Fibroblast of the aortic adventitia (primary cell): ENCODE measurements around the gene FOXL1. TPM values are rescaled to one million over a fixed set of nuclear protein-coding genes. Genes with fewer than 3 reads are reported as not detected.

Experiments used
- DNase-seq: peaks from one replicate; pipeline ENCODE4 v3.0.0-alpha.2; 2010; ENCODE audit warnings: low read depth
- H3K4me3 ChIP-seq: 2 replicates; pipeline ENCODE4 v1.5.1; 2011; ENCODE audit warnings: low read depth, mild to moderate bottlenecking, control low read depth, low read length, moderate library complexity
- total RNA-seq: library from RNA; depleted of rRNA; stranded (reverse); fragments of >200 nt; gene quantifications from 2 replicates; pipeline ENCODE4 v1.2.3, GENCODE V29; 2012; ENCODE audit warnings: low replicate concordance
- TF ChIP-seq, protein P1 (sequence below): IDR thresholded peaks from 2 replicates; pipeline ENCODE4 v1.5.1; 2011; ENCODE audit warnings: mild to moderate bottlenecking, low read length, control low read depth, inconsistent platforms; ENCODE audit not compliant: insufficient read depth

The FOXL1 gene
- total RNA-seq, 1 donor: 5.8 TPM

DNA sequence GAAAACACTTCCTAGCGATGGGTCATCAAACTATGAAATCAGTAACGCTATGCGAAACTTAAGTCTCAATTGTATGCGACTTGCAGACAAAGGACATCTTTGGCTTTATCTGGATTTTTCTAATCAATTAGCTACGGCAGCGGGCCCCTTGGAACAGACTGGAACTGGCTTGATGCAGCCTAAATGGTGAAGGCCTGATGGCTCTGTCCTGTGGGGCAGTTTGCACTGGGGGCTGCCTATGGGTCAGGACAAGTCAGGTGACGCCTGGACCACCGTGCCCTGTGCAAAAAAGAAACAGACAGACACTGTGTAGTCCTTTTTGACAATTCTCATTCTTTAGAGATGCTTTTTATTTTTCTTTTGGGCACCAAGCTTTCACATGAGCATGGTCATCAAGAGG lies 45.3 kb upstream of the FOXL1 start:
- no peak overlapping the region for H3K4me3 ChIP-seq
- DNase-seq: no peak
- TF ChIP-seq, protein P1, sequence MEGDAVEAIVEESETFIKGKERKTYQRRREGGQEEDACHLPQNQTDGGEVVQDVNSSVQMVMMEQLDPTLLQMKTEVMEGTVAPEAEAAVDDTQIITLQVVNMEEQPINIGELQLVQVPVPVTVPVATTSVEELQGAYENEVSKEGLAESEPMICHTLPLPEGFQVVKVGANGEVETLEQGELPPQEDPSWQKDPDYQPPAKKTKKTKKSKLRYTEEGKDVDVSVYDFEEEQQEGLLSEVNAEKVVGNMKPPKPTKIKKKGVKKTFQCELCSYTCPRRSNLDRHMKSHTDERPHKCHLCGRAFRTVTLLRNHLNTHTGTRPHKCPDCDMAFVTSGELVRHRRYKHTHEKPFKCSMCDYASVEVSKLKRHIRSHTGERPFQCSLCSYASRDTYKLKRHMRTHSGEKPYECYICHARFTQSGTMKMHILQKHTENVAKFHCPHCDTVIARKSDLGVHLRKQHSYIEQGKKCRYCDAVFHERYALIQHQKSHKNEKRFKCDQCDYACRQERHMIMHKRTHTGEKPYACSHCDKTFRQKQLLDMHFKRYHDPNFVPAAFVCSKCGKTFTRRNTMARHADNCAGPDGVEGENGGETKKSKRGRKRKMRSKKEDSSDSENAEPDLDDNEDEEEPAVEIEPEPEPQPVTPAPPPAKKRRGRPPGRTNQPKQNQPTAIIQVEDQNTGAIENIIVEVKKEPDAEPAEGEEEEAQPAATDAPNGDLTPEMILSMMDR: no peak

DNA sequence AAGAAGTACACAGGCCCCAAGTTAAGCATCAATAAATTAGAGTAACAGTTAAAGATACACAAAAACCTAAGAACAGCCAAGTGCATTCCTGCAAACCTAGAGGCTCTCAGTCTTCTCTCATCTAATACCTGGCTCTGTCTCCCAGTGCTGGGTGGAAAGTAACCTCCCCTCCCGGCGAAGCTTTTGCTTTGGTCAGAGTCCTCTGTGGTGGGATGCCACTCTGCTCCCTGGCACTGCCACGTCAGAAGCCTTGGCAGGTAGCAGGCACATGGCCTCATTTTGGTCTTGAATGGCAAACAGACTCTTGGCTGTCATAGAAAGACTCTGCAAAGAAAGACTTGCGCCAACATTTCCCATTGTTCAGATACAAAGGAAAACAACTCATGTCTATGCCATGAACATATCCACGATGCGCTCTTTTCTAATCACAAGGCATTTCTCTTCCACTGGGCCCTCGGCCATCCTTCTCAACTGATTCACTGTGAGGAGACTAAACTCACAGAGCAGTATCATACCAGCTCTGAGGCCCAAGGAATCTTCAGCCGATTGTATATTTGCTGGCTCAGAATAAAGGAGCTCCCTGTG lies 44.5 kb upstream of the FOXL1 start:
- TF ChIP-seq, protein P1: no peak
- H3K4me3 ChIP-seq: no peak overlapping the region
- DNase-seq: no peak

DNA sequence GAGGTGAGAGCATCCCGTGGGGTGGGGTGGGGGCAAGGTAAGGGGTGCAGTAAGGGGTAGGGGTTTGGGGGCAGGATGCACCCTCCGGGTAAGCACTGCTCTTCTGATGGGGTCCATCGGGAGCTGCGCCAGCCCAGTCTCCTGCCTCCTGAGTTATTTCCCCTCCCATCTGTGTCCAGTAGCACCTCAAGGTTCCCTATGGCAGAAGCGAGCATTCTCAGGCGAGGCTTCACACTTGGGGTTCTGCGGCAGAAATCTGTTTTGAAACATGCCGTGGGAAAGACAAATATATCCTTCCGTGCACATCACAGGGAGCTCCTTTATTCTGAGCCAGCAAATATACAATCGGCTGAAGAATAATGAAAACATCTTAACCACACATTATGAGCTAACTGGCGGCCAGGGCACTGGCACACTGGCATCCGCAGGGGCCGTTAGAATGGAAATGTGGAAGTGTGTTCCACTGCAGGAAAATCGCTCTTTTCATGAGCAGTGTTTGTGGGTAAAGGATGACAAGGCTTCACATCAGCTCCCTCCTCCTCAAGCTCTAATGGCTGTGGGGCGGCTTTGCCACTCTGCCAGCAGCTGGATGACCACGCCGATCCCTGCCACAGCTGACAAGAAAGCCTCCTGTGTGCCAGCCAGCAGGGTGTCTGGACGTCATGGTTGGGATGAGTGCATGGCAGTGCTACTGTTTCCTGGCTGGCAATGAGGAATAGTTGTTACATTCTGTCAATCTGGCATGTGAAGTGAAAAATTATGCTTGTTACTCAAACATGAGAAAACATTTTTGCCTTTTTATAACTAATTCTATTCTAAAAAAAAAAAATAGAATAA lies 43.4 kb upstream of the FOXL1 start:
- no peak overlapping the region for H3K4me3 ChIP-seq
- no peak for DNase-seq
- TF ChIP-seq, protein P1: no peak

DNA sequence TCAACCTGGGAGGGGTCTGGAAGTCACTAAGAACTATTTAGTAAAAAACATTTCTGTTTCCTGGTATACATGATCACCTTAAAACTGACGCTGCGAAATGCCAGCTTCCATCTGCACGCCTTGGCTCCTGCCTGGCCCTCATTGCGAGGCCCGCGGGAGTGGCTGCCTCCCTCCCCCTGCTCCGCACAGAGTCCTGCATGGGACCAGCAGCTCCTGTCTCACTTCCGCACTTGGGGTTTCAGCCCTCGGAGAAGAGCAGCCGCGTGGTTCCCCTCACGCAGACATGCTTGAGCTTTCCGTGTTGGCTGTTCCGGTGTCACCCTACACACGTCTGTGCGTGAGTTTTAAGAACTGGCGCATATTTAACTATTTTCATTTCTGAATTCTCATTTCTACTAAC lies 41.7 kb upstream of the FOXL1 start:
- no peak for DNase-seq
- H3K4me3 ChIP-seq: no peak overlapping the region
- TF ChIP-seq, protein P1: no peak

DNA sequence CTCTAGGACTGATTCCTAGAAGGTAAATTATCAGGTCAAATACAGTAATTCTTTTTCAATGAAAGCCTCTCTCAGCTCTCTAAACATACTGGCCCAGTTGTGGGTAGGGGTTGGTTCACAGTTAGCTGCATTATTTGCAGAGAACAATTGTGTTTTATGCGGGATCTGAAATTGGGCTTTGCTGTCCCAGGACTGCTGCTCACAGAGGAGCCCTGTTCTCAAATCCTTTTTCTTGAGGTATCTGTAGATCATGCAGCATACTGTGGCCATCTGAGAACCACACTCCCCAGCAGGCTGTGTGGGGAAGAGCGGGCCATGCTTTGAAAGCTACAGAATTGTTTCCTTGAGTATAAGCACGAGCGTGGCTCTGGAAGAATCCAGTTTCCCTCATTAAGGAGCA lies 40.9 kb upstream of the FOXL1 start:
- TF ChIP-seq, protein P1: no peak
- H3K4me3 ChIP-seq: no peak overlapping the region
- DNase-seq: no peak

DNA sequence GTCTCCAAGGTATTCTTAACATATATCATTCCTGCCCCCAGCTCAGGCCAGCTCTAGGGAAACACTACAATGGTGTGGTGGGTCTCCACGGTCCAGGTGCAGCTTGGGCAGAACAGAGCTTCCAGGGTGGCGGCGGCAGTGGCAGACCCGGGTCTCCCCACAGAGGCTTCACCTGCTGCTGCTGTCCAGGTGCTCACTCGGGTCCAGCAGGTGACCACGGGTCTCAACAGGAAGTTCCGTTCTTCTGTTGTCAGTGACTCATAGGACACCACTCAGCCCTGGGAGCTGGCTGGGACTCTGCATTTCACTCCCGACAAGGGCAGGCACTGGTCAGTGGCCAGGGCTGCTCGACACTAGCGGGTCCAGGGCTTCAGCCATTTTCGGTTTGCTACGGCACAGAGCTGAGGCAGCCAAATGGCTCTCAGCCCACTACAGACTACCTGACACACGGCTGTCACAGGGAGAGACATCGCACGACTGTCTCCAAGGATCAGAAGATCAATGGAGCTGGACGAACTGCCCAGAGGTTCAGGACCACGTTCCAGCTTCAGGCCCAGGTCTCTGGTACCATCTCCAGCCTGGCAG lies 40.1 kb upstream of the FOXL1 start:
- DNase-seq: no peak

More for the DNA sequence above, 40.1 kb upstream of the FOXL1 start:
- H3K4me3 ChIP-seq: no peak overlapping the region
- TF ChIP-seq, protein P1: no peak
